HepG2 (cell line): Measurements from ENCODE around the gene FYB1.

Experiments used
- GTF2F1 ChIP-seq: fragments of 150-350 bp; IDR thresholded peaks from 2 replicates; pipeline ENCODE4 v1.6.1; 2014; ENCODE audit warnings: low read length
- HCFC1 ChIP-seq: fragments of 150-350 bp; IDR thresholded peaks from 2 replicates; pipeline ENCODE4 v1.6.1; 2014; ENCODE audit warnings: low read depth, low read length
- HDAC1 ChIP-seq: sonication (generic); formaldehyde crosslinking; IDR thresholded peaks from 2 replicates; pipeline ENCODE4 v1.5.1; 2020; ENCODE audit warnings: mild to moderate bottlenecking, missing genetic modification reagents
- SP140L ChIP-seq: sonication (generic); formaldehyde crosslinking; IDR thresholded peaks from 2 replicates; pipeline ENCODE4 v1.4.0; 2020; ENCODE audit warnings: missing genetic modification reagents, borderline replicate concordance
- TBL1XR1 ChIP-seq: fragments of 150-350 bp; IDR thresholded peaks from 2 replicates; pipeline ENCODE4 v1.6.1; 2014; ENCODE audit warnings: borderline replicate concordance, low read length; ENCODE audit not compliant: partially characterized antibody
- ZNF331 ChIP-seq: sonication (generic); formaldehyde crosslinking; IDR thresholded peaks from 2 replicates; pipeline ENCODE4 v1.4.0; 2020; ENCODE audit warnings: missing genetic modification reagents
- TF ChIP-seq, protein P1 (sequence below): sonication (generic); formaldehyde crosslinking; IDR thresholded peaks from 2 replicates; pipeline ENCODE4 v1.4.0; 2020; ENCODE audit warnings: mild to moderate bottlenecking, missing genetic modification reagents

DNA sequence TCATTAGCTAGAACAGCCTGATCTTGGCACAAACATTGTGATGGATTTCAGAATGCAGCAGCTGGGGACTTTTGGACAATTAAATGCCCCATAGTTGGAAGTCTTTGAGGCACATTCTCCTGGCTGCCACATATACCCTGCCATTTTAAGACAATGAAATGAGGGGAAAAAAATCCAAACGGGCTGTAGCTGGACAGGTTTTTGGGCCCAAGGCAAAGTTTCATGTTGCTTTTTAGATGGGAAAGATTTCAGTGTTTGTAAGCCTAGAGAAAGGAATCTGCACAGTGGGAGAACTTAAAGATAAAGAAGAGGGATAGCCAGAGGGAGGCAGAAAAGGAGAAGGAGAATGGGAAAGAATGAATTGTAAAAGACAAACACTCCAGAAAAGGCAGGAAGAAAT, 115.1 kb downstream of the FYB1 start:
- TF ChIP-seq, protein P1, sequence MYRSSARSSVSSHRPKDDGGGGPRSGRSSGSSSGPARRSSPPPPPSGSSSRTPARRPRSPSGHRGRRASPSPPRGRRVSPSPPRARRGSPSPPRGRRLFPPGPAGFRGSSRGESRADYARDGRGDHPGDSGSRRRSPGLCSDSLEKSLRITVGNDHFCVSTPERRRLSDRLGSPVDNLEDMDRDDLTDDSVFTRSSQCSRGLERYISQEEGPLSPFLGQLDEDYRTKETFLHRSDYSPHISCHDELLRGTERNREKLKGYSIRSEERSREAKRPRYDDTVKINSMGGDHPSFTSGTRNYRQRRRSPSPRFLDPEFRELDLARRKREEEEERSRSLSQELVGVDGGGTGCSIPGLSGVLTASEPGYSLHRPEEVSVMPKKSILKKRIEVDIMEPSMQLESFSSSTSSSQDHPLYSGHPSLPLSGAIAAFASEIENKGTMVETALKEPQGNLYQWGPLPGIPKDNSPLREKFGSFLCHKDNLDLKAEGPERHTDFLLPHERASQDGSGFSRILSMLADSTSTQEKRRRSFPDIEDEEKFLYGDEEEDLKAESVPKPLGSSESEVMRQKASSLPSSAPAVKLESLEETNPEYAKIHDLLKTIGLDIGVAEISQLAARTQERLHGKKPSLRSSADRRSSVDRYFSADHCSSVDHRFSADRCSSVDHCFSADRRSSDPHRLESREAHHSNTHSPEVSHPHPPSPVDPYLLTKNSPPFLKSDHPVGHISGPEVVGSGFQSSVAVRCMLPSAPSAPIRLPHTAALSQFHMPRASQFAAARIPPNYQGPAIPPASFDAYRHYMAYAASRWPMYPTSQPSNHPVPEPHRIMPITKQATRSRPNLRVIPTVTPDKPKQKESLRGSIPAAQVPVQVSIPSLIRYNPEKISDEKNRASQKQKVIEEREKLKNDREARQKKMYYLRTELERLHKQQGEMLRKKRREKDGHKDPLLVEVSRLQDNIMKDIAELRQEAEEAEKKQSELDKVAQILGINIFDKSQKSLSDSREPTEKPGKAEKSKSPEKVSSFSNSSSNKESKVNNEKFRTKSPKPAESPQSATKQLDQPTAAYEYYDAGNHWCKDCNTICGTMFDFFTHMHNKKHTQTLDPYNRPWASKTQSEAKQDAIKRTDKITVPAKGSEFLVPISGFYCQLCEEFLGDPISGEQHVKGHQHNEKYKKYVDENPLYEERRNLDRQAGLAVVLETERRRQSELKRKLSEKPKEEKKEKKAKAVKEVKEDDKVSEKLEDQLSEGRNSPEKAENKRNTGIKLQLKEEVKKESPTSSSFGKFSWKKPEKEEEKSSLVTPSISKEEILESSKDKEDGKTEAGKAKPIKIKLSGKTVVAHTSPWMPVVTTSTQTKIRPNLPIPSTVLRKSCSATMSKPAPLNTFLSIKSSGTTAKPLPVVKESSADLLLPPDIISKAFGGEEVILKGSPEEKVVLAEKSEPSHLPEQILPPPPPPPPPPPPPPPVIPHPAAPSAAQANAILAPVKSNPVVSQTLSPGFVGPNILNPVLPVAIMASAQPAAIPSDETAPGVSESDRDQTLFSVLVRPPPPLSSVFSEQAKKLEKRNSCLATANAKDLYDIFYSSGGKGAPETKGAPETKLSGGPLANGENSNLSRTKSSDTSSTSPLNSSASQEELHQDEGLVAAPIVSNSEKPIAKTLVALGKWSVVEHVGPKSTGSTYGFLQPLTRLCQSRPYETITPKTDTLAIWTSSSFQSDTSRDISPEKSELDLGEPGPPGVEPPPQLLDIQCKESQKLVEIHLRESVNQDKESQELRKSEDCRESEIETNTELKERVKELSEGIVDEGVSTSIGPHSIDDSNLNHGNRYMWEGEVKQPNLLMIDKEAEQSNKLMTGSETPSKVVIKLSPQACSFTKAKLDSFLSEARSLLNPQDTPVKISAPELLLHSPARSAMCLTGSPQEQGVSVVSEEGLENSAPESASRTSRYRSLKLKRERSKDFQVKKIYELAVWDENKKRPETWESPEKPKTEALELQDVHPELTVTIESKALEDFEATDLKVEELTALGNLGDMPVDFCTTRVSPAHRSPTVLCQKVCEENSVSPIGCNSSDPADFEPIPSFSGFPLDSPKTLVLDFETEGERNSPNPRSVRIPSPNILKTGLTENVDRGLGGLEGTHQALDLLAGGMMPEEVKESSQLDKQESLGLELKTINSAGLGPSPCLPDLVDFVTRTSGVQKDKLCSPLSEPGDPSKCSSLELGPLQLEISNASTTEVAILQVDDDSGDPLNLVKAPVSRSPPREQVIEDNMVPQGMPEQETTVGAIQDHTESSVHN (CRISPR knock-in tag) = no peak
- no peak for TF ChIP-seq TBL1XR1
- no peak for TF ChIP-seq GTF2F1
- TF ChIP-seq HDAC1 = no peak
- no peak for TF ChIP-seq SP140L
- no peak for TF ChIP-seq ZNF331 (CRISPR knock-in tag)
- TF ChIP-seq HCFC1 = no peak
